GM23338 (cell line): ENCODE measurements around the gene ACBD4.
A peak's percentile ranks its signal among the peaks of the same experiment; 100 is the strongest.

Experiments
- CREB1 ChIP-seq: fragments of 250-450 bp; sonication (Bioruptor Pico); IDR thresholded peaks from 2 replicates; pipeline ENCODE4 v1.5.0; 2020; ENCODE audit warnings: low read depth, mild to moderate bottlenecking, moderate library complexity
- CTCF ChIP-seq, 2 experiments: fragments of 200-600 bp in 1 of 2; sonication (generic) in 1 of 2; conservative IDR thresholded peaks; 2 replicates each; pipeline versions ENCODE4 v1.5.1 to v1.6.1; 2016 to 2017; ENCODE audit warnings: antibody characterized with exemption in 2 of 2, low read depth in 2 of 2, mild to moderate bottlenecking in 2 of 2, moderate library complexity in 1 of 2
- ETS1 ChIP-seq: IDR thresholded peaks from 2 replicates; pipeline ENCODE4 v1.6.1; 2016; ENCODE audit warnings: antibody characterized with exemption
- EZH2 ChIP-seq: fragments of 200-600 bp; sonication (generic); IDR thresholded peaks from one replicate; pipeline ENCODE4 v1.8.0; 2017; ENCODE audit warnings: antibody characterized with exemption, mild to moderate bottlenecking, low read depth; ENCODE audit not compliant: unreplicated experiment
- EZH2phosphoT487 ChIP-seq: fragments of 200-600 bp; sonication (generic); IDR thresholded peaks from one replicate; pipeline ENCODE4 v1.8.1; 2018; ENCODE audit warnings: antibody characterized with exemption; ENCODE audit not compliant: unreplicated experiment
- JUNB ChIP-seq: IDR thresholded peaks from one replicate; pipeline ENCODE4 v1.6.1; 2016; ENCODE audit warnings: antibody characterized with exemption; ENCODE audit not compliant: unreplicated experiment
- NANOG ChIP-seq: IDR thresholded peaks from 2 replicates; pipeline ENCODE4 v1.6.1; 2016; ENCODE audit warnings: antibody characterized with exemption, borderline replicate concordance
- POLR2AphosphoS5 ChIP-seq: IDR thresholded peaks from 2 replicates; pipeline ENCODE4 v1.6.1; 2016; ENCODE audit warnings: antibody characterized with exemption, low read depth
- REST ChIP-seq: IDR thresholded peaks from one replicate; pipeline ENCODE4 v1.6.1; 2018; ENCODE audit warnings: antibody characterized with exemption; ENCODE audit not compliant: unreplicated experiment
- STAT1 ChIP-seq: IDR thresholded peaks from one replicate; pipeline ENCODE4 v1.6.1; 2016; ENCODE audit warnings: antibody characterized with exemption; ENCODE audit not compliant: unreplicated experiment
- ZNF114 ChIP-seq: fragments of 250-450 bp; sonication (Bioruptor Pico); IDR thresholded peaks from 2 replicates; pipeline ENCODE4 v1.5.0; 2020; ENCODE audit warnings: mild to moderate bottlenecking, moderate library complexity
- ZNF331 ChIP-seq: fragments of 250-450 bp; sonication (Bioruptor Pico); IDR thresholded peaks from 2 replicates; pipeline ENCODE4 v1.5.0; 2020; ENCODE audit warnings: low read depth, mild to moderate bottlenecking, moderate library complexity
- ZNF462 ChIP-seq: fragments of 250-450 bp; sonication (Bioruptor Pico); IDR thresholded peaks from 2 replicates; pipeline ENCODE4 v1.5.0; 2020; ENCODE audit warnings: mild to moderate bottlenecking, moderate library complexity

GRCh38 chr17:45147581-45148182 is 12.2 kb downstream of the ACBD4 start:
- TF ChIP-seq EZH2 = no peak
- no peak for TF ChIP-seq CTCF (conservative IDR thresholded peaks at IDR 0.05; ENCODE audit: low read depth in 2 of 2)
- TF ChIP-seq POLR2AphosphoS5 = no peak
- TF ChIP-seq JUNB = no peak
- TF ChIP-seq REST = no peak
- TF ChIP-seq STAT1 = no peak
- TF ChIP-seq CREB1 (CRISPR knock-in tag) = peak; percentile 41
- no peak for TF ChIP-seq NANOG
- no peak for TF ChIP-seq EZH2phosphoT487
- no peak for TF ChIP-seq ETS1
- no peak for TF ChIP-seq ZNF114 (CRISPR knock-in tag)
- no peak for TF ChIP-seq ZNF462 (CRISPR knock-in tag)
- TF ChIP-seq ZNF331 (CRISPR knock-in tag) = no peak
